Keratinocyte (primary cell): ENCODE measurements around the gene EFCAB6. TPM values are rescaled to one million over a fixed set of nuclear protein-coding genes. Genes with fewer than 3 reads are reported as not detected.

Source experiments
- DNase-seq: peaks from one replicate; pipeline ENCODE4 v3.0.0-alpha.2; 2011; ENCODE audit warnings: low read depth, missing footprints, low spot score
- FAIRE-seq: peaks from 2 replicates; lab custom pipeline; 2011; peaks lifted over from hg19 to GRCh38; lab: Jason Lieb, UNC
- H2AFZ ChIP-seq: 2 replicates; pipeline ENCODE4 v1.6.0; 2012; ENCODE audit warnings: low read length, control low read depth, inconsistent platforms; ENCODE audit not compliant: control insufficient read depth
- H3K27ac ChIP-seq: 2 replicates; pipeline ENCODE4 v1.5.1; 2011; ENCODE audit warnings: low read length; ENCODE audit not compliant: control insufficient read depth, insufficient read depth
- H3K27me3 ChIP-seq: 3 replicates; pipeline ENCODE4 v1.6.0; 2011; ENCODE audit warnings: low read length; ENCODE audit not compliant: control insufficient read depth, insufficient read depth; ENCODE audit errors: extremely low read depth
- H3K36me3 ChIP-seq, 2 experiments: 2 replicates in 1 of 2; 3 replicates in 1 of 2; pipeline ENCODE4 v1.5.1; 2011; ENCODE audit warnings: low read length in 2 of 2, mild to moderate bottlenecking in 1 of 2; ENCODE audit not compliant: control insufficient read depth in 2 of 2, insufficient read depth in 2 of 2; ENCODE audit errors: extremely low read depth in 1 of 2
- H3K4me1 ChIP-seq: 3 replicates; pipeline ENCODE4 v1.5.1; 2011; ENCODE audit warnings: low read length; ENCODE audit not compliant: control insufficient read depth, insufficient read depth; ENCODE audit errors: extremely low read depth
- H3K4me2 ChIP-seq: 3 replicates; pipeline ENCODE4 v1.6.0; 2011; ENCODE audit warnings: low read depth, low read length; ENCODE audit not compliant: control insufficient read depth, insufficient read depth; ENCODE audit errors: extremely low read depth
- H3K4me3 ChIP-seq, 3 experiments: fragments of 200-600 bp in 1 of 3; sonication (generic) in 1 of 3; 2 replicates in 2 of 3; 3 replicates in 1 of 3; pipeline ENCODE4 v1.5.1; 2011 to 2016; ENCODE audit warnings: low read length in 3 of 3, mild to moderate bottlenecking in 3 of 3, control low read depth in 2 of 3, inconsistent platforms in 1 of 3, low read depth in 1 of 3, mixed read lengths in 1 of 3, mixed run types in 1 of 3, moderate library complexity in 1 of 3; ENCODE audit not compliant: control insufficient read depth in 2 of 3, insufficient read depth in 2 of 3; ENCODE audit errors: extremely low read depth in 1 of 3
- H3K79me2 ChIP-seq: 2 replicates; pipeline ENCODE4 v1.6.0; 2012; ENCODE audit warnings: low read length; ENCODE audit not compliant: control insufficient read depth, insufficient read depth
- H3K9ac ChIP-seq: 3 replicates; pipeline ENCODE4 v1.6.0; 2011; ENCODE audit warnings: low read length; ENCODE audit not compliant: control insufficient read depth, insufficient read depth; ENCODE audit errors: extremely low read depth
- H3K9me1 ChIP-seq: 3 replicates; pipeline ENCODE4 v1.6.0; 2011; ENCODE audit warnings: low read length; ENCODE audit not compliant: control insufficient read depth, insufficient read depth; ENCODE audit errors: extremely low read depth
- H3K9me3 ChIP-seq: 2 replicates; pipeline ENCODE4 v1.5.1; 2012; ENCODE audit warnings: low read depth, low read length; ENCODE audit not compliant: control insufficient read depth
- H4K20me1 ChIP-seq: 3 replicates; pipeline ENCODE4 v1.6.0; 2011; ENCODE audit warnings: low read length; ENCODE audit not compliant: control insufficient read depth, insufficient read depth; ENCODE audit errors: extremely low read depth
- EZH2 ChIP-seq: IDR thresholded peaks from one replicate; pipeline ENCODE4 v1.6.1; 2012; ENCODE audit warnings: inconsistent platforms, mild to moderate bottlenecking, low read length, moderate library complexity
- dilution Hi-C: fragments of 300-500 bp; cut with MboI; formaldehyde crosslinking; loops from one replicate; pipeline ENCODE4 v1.7.0; 2020; ENCODE audit warnings: low sequenced_read_pairs; ENCODE audit not compliant: extremely low pct_ligation_motif_present
- polyA plus RNA-seq, 5 experiments: library from polyadenylated mRNA; depleted of rRNA in 3 of 5; stranded (reverse) in 3 of 5; stranded (forward) in 1 of 5; unstranded in 1 of 5; fragments of >200 nt; gene quantifications; 1 replicate in 1 of 5; 2 replicates in 3 of 5; 3 replicates in 1 of 5; pipeline versions ENCODE4 v1.2.1 to v1.2.3, GENCODE V29; 2011 to 2012; ENCODE audit warnings: missing spikeins in 2 of 5, low read depth in 1 of 5, low replicate concordance in 1 of 5
- TF ChIP-seq, protein P1 (sequence below), 3 experiments: IDR thresholded peaks in 1 of 3; conservative IDR thresholded peaks in 1 of 3; optimal IDR thresholded peaks in 1 of 3; 2 replicates in 2 of 3; 3 replicates in 1 of 3; pipeline versions ENCODE3 to v1.5.1; 2011; ENCODE audit warnings: low read length in 3 of 3, mild to moderate bottlenecking in 3 of 3, moderate library complexity in 2 of 3, control low read depth in 1 of 3, inconsistent platforms in 1 of 3; ENCODE audit not compliant: insufficient read depth in 2 of 3; ENCODE audit errors: extremely low read depth in 1 of 3

The EFCAB6 gene
- polyA plus RNA-seq, 1 donor (not counting 4 experiments of a cell fraction or from before 2014, with no cell fraction given) = 0.18 TPM

DNA sequence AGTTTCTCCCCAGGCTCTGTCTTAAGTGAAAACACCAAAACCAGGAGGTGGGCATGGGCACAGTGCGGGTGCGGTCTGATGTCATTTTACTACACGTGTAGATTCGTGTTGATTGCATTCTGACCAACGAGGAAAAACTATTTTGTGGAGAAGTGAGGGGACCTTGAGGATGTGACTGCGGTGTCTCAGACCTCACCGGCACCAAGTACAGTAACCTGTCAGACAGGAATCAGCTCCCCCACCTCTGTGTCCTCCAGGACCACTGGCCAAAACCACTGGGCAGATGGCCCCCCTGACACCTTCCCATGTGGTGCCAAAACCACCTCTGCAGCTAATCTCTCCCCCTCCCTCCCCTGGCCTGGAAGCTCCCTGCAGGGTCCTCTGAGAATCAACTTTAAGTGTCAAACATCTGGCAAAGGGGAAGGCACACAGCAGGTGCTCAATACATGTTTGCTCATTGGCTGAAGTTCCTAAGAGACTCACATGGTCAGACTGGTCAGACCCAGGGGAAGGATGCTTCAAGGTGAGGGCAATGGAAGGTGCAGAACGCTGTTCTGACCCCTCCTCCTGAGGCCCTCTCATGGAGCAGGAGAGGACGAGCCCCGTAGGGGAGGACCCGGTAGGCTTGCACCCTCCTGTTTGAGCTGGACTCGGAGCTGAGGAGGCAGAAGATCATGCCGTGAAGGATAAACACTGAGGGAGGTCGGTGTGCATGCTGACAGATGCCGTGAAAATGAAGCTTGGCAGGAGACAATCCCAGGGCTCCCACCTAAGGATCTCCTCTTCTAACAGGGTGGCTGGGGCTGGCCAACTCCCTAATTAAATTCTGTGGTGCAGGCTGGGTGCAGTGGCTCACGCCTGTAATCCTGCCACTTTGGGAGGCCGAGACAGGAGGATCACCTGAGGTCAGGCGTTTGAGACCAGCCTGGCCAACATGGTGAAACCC is 270.4 kb downstream of the EFCAB6 start:
- Histone ChIP-seq H4K20me1 (no peaks in the 10 kb centered on the region), H3K27ac (no peak overlapping the region), H3K9ac (no peak overlapping the region), H3K79me2 (no peaks in the 10 kb centered on the region), H3K27me3 (peaks cover 8% of the 10 kb centered on the region), H2AFZ (no peak overlapping the region), H3K9me3 (no peaks in the 10 kb centered on the region), H3K4me2 (no peak overlapping the region), H3K9me1 (no peaks in the 10 kb centered on the region), H3K4me3 (no peak overlapping the region), H3K4me1 (peaks cover 2% of the 10 kb centered on the region), H3K36me3 (no peaks in the 10 kb centered on the region)
- no peak for TF ChIP-seq EZH2
- TF ChIP-seq, protein P1, sequence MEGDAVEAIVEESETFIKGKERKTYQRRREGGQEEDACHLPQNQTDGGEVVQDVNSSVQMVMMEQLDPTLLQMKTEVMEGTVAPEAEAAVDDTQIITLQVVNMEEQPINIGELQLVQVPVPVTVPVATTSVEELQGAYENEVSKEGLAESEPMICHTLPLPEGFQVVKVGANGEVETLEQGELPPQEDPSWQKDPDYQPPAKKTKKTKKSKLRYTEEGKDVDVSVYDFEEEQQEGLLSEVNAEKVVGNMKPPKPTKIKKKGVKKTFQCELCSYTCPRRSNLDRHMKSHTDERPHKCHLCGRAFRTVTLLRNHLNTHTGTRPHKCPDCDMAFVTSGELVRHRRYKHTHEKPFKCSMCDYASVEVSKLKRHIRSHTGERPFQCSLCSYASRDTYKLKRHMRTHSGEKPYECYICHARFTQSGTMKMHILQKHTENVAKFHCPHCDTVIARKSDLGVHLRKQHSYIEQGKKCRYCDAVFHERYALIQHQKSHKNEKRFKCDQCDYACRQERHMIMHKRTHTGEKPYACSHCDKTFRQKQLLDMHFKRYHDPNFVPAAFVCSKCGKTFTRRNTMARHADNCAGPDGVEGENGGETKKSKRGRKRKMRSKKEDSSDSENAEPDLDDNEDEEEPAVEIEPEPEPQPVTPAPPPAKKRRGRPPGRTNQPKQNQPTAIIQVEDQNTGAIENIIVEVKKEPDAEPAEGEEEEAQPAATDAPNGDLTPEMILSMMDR (optimal IDR thresholded peaks at IDR 0.05 in 1 of 3, IDR thresholded peaks at IDR 0.05 in 1 of 3, conservative IDR thresholded peaks at IDR 0.05 in 1 of 3; ENCODE audit: extremely low read depth in 1 of 3, insufficient read depth in 2 of 3, low read length in 3 of 3) = no peak
- dilution Hi-C loops = no loop called here
- DNase-seq (no peak), FAIRE-seq (no peak)

DNA sequence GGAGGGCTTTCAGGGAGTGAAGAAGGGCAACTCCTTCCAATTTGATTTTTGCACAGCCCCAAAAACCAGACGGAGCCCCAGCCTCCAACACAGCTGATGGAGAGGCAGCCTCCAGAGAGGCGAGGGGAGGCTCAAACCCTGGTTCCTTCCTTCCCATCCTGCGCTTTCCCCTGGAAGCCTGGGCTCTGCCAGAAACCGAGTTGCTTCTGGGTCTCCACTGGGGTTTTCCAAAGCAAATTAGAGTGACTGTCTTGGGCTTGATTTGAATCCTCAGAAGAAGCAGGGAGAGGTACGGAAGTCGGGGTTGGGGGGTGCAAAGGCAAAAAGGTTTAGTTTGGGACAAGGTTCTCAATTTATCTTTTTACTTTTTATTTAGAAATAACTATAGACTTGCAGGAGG is 271.1 kb downstream of the EFCAB6 start:
- no peaks in the 10 kb centered on the region for H3K79me2 ChIP-seq
- dilution Hi-C loops = no loop called here
- no peak for FAIRE-seq
- peaks cover 9% of the 10 kb centered on the region for H3K4me1 ChIP-seq
- no peaks in the 10 kb centered on the region for H3K36me3 ChIP-seq
- no peak overlapping the region for H3K4me3 ChIP-seq
- no peak for TF ChIP-seq EZH2
- TF ChIP-seq, protein P1 (optimal IDR thresholded peaks at IDR 0.05 in 1 of 3, IDR thresholded peaks at IDR 0.05 in 1 of 3, conservative IDR thresholded peaks at IDR 0.05 in 1 of 3; ENCODE audit: extremely low read depth in 1 of 3, insufficient read depth in 2 of 3, low read length in 3 of 3) = no peak
- no peak overlapping the region for H2AFZ ChIP-seq
- H4K20me1 ChIP-seq = no peaks in the 10 kb centered on the region
- H3K9me1 ChIP-seq = no peaks in the 10 kb centered on the region
- no peaks in the 10 kb centered on the region for H3K9me3 ChIP-seq
- DNase-seq = no peak
- no peak overlapping the region for H3K4me2 ChIP-seq
- H3K27ac ChIP-seq = no peak overlapping the region
- no peak overlapping the region for H3K9ac ChIP-seq
- H3K27me3 ChIP-seq = peaks cover 8% of the 10 kb centered on the region
